HG03066 (cell line): ENCODE data around the gene PLA2G5.

Source experiments
- ATAC-seq: cut with Tn5 transposase; IDR thresholded peaks from one replicate; pipeline ENCODE4 v1.9.1; 2021; ENCODE audit warnings: low read depth; ENCODE audit not compliant: unreplicated experiment

PLA2G5 gene

DNA sequence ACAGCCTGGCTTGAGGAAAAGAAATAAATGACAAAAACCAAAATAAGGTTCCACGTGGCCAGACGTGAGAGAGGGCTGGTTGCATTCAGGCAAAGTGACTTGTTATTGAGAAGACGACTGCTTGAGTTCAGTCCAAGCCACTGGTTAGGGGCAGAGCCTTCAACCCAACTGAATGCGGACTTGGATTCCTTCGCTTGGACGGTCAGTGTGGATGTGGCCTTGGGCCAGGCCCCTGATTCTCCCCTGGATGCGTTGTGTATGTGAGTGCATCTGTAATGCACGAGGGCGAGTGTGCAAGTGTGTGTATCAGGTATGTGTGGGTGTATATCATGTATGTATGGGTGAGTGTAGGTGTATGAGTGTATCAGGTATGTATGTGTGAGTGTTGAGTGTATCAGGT lies 71.0 kb downstream of the PLA2G5 start:
- no peak for ATAC-seq

DNA sequence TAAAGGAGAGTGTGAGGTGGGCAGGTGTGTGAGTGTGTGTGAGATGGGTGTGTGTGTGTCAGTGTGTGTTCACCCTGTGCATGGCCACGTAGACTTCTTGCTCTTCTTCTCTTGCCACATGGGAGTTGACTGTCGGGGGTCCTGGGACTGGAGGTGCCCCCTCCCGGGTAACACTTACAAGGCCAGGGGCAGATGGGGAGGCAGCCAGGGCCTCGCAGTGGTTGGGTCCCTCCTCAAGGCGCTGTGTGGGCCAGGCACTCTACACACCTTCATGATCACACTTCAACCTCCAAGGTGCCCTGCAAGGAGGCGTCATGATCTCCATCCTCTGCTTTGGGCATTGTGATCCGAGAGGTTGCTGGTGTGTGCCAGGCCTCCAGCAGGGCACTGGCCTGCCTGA lies 71.5 kb downstream of the PLA2G5 start:
- ATAC-seq = no peak
